AG08395 (cell line): Measurements from ENCODE around the gene BBS9.

ENCODE experiments used
- DNase-seq: peaks from one replicate; pipeline ENCODE4 v3.0.0; 2012; ENCODE audit warnings: mixed read lengths, low spot score

Gene BBS9

DNA sequence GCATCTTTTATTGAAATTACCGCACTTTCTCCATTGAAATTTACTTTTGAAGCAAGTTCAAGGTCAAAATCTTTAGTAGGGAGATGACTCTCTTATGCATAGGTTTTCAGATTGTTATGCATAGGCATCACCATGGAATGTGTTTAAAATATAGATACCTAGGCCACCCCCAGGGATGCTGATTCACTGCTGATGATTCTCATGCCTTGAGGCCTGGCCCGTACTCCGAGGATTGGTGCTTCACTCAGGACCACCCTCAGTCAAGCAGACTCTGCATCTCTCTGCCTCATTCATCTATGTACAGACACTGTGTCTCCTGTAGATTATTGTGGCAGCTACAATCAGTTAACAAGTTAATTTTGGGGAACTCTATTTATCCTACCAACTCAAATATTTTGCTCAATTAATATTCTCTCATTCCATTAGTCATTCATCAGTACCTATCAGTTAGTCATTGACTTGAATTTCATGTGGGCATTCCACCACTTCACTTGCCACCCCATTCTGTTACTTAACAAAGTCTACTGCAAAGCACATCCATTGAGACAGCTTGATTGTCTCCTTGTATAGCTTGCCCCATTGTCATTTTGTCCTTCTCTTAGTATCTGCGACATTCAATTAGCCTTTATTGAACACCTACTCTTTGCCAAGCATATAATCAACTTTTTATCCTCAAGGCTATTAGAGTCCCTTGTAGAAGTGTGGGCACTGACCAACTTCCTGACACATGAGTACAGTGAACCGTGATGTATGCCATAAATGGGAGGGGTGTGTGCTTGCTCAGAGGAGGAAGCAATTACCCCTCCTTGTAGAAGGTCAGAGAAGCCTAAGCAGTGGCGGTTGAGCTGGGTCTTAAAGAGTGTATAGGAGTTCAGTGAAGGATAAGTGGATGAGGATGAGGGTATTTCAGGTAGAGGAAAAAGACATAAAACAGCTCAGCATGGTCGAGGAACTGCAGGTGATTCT, 520.4 kb downstream of the BBS9 start:
- DNase-seq = no peak

DNA sequence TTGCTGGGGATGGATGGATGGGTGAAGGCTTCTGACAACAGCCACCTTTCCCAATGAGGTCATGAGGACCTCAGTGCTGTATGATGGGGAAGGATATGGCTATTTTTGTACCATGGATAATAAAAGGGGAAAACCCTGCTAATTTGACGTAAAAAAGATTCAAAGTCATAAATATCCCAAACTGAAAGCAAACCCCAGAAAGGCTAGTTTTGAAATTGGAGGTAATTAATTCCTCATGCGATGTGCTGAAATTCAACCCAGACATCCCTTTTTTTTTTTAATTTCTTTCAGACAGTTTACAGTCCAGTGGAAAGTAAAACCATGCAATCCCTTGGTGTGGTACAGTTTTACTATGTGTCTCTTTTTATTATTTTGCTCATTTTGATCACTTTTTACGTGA, 521.5 kb downstream of the BBS9 start:
- DNase-seq = peak; percentile 54

DNA sequence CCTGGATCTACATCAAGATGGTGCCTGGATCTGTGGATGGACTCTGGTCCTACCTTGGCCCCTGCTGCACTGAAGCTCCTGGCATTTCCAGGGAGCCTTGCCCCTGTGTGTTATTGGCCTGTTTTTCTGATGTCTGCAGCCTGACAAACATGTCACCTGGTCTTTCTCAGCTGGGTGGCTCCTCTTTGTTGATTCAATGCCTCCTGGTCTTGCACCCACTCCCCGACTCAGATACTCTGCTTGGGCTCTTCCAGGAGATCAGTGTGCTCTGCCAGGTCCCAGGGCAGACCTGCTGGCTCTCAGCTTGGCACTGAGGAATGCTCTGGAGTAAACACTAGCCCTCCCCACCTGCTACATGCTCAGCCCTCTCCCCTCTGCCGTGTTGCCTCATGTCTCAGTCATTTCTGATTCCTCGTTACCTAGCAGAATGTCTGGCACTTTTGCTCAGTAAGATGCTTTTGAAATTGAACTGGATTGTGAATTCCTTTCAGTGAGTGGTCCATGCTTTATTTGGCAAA, 522.7 kb downstream of the BBS9 start:
- no peak for DNase-seq

DNA sequence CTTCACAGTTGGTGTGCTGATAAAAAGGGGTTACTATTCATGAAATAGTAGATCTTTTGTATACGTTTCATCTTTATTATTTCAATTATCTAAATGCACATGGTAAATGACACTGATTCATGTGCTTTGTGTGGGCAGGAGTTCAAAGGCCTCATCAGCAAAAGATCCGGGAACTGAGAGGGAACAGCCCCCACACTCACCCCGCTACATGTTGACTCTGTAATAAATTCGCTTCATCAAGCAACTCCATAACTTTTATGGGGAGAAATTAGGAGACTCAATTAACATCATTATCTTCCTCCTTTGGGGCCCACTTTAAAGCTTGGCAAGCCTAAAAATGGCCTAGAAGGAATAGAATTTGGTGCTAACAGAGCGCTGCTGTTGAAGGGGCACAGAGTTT, 525.3 kb downstream of the BBS9 start:
- DNase-seq = no peak
